SK-N-SH (cell line): ENCODE measurements around the gene COL2A1. TPM values are rescaled to one million over a fixed set of nuclear protein-coding genes. Genes with fewer than 3 reads are reported as not detected.

ENCODE experiments used
- CHD2 ChIP-seq: fragments of 150-350 bp; IDR thresholded peaks from 2 replicates; pipeline ENCODE4 v1.6.1; 2018; ENCODE audit warnings: low read length; ENCODE audit not compliant: partially characterized antibody
- ELF1 ChIP-seq: IDR thresholded peaks from 2 replicates; pipeline ENCODE4 v1.4.0; 2012
- EZH2phosphoT487 ChIP-seq: fragments of 200-600 bp; sonication (generic); IDR thresholded peaks from 2 replicates; pipeline ENCODE4 v1.6.1; 2017; ENCODE audit warnings: low read depth, mixed run types, mild to moderate bottlenecking, antibody characterized with exemption, moderate library complexity, borderline replicate concordance
- FOXM1 ChIP-seq: IDR thresholded peaks from 2 replicates; pipeline ENCODE4 v1.4.0; 2012; ENCODE audit warnings: low read depth, mild to moderate bottlenecking
- GABPA ChIP-seq: IDR thresholded peaks from 2 replicates; pipeline ENCODE4 v1.4.0; 2012; ENCODE audit warnings: low read depth, mild to moderate bottlenecking
- GATA2 ChIP-seq: sonication (generic); formaldehyde crosslinking; IDR thresholded peaks from 2 replicates; pipeline ENCODE4 v1.5.0; 2020; ENCODE audit warnings: mild to moderate bottlenecking, missing genetic modification reagents
- MEF2A ChIP-seq: IDR thresholded peaks from 2 replicates; pipeline ENCODE4 v1.4.0; 2012; ENCODE audit warnings: low read depth, borderline replicate concordance
- MXI1 ChIP-seq: IDR thresholded peaks from 2 replicates; pipeline ENCODE4 v1.6.1; 2012; ENCODE audit warnings: mild to moderate bottlenecking, low read depth, low read length, improper control_type of control experiment
- NRF1 ChIP-seq: IDR thresholded peaks from 2 replicates; pipeline ENCODE4 v1.6.1; 2012; ENCODE audit warnings: low read depth, mild to moderate bottlenecking, low read length
- RAD21 ChIP-seq: IDR thresholded peaks from 2 replicates; pipeline ENCODE4 v1.6.1; 2012; ENCODE audit warnings: mild to moderate bottlenecking, low read length
- RCOR1 ChIP-seq: fragments of 150-350 bp; IDR thresholded peaks from 2 replicates; pipeline ENCODE4 v1.6.1; 2017; ENCODE audit warnings: antibody characterized with exemption, low read length
- RXRA ChIP-seq: IDR thresholded peaks from 2 replicates; pipeline ENCODE4 v1.4.0; 2012; ENCODE audit warnings: low read depth, mild to moderate bottlenecking, borderline replicate concordance
- SIN3A ChIP-seq: IDR thresholded peaks from 2 replicates; pipeline ENCODE4 v1.6.1; 2012; ENCODE audit warnings: low read depth, mild to moderate bottlenecking, low read length, moderate library complexity, borderline replicate concordance
- SMC3 ChIP-seq: IDR thresholded peaks from 2 replicates; pipeline ENCODE4 v1.6.1; 2012; ENCODE audit warnings: low read depth, low read length, improper control_type of control experiment
- TCF12 ChIP-seq: IDR thresholded peaks from 2 replicates; pipeline ENCODE4 v1.4.0; 2012
- YY1 ChIP-seq: IDR thresholded peaks from 2 replicates; pipeline ENCODE4 v1.4.0; 2012; ENCODE audit warnings: low read depth, mild to moderate bottlenecking
- polyA plus RNA-seq, 3 experiments: library from polyadenylated mRNA; depleted of rRNA; stranded (reverse); fragments of >200 nt; gene quantifications; 2 replicates each; pipeline ENCODE4 v1.2.3, GENCODE V29; 2012
- TF ChIP-seq, protein P1 (sequence below): fragments of 150-350 bp; IDR thresholded peaks from 2 replicates; pipeline ENCODE4 v1.6.1; 2016; ENCODE audit warnings: mild to moderate bottlenecking, low read depth, low read length
- TF ChIP-seq, protein P2 (sequence below): IDR thresholded peaks from 2 replicates; pipeline ENCODE4 v1.4.0; 2012; ENCODE audit warnings: low read depth
- TF ChIP-seq, protein P3 (sequence below): IDR thresholded peaks from 2 replicates; pipeline ENCODE4 v1.4.0; 2012; ENCODE audit warnings: low read depth, borderline replicate concordance
- TF ChIP-seq, protein P4 (sequence below): IDR thresholded peaks from 2 replicates; pipeline ENCODE4 v1.4.0; 2012; ENCODE audit warnings: low read depth, borderline replicate concordance
- TF ChIP-seq, protein P5 (sequence below): fragments of 200-600 bp; sonication (generic); IDR thresholded peaks from 2 replicates; pipeline ENCODE4 v1.6.1; 2017; ENCODE audit warnings: antibody characterized with exemption, mild to moderate bottlenecking, moderate library complexity
- TF ChIP-seq, protein P6 (sequence below): IDR thresholded peaks from 2 replicates; pipeline ENCODE4; 2012

Gene COL2A1
- polyA plus RNA-seq, 1 of the 3 experiments (the other 2 are of a cell fraction) = 0.02 TPM

DNA sequence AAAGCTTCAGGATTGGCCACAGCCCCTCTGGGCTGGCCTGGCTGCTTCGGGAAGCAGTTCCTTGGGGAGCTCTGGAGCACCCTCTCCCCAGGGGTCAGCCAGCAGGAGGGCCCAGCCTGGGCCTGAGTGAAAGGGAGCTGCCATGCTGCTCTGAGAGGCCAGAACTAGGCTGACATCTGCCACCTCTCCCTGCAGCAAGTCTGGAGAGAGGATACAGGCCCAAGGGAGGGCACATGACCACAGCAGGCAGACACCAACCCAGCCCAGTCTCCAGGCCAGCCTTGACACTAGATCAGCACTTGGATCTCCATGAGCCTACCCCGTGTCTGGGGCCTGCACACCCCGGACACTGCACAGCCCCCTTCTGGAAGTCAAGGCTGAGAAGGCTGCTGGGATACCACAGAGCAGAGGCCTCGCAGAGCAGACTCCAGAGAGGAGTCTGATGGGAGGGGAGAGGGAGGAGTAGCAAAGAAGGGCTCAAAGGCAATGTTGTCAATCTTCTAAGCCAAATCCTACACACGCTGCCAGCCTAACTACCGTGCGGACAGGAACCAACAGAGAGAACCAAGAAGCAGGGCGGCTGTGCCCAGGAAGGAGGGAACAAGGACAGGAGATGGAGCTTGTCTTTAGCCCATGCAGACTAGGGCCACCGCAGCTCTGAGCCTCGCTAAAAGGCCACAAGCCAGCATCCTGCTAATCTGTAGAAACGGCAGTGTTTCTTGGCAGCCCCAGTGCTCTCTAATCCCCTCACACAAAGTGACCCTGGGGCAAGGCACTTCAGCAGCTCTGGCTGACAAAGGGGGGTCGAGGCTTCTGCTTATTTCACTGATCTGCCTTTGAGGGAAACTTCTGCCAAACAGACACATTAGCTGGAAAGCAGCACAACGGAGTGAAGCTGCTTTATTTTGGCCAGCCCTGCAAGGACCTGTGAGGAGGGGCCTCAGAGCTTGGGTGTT is 12.9 kb downstream of the COL2A1 start (continued):
- TF ChIP-seq, protein P1, sequence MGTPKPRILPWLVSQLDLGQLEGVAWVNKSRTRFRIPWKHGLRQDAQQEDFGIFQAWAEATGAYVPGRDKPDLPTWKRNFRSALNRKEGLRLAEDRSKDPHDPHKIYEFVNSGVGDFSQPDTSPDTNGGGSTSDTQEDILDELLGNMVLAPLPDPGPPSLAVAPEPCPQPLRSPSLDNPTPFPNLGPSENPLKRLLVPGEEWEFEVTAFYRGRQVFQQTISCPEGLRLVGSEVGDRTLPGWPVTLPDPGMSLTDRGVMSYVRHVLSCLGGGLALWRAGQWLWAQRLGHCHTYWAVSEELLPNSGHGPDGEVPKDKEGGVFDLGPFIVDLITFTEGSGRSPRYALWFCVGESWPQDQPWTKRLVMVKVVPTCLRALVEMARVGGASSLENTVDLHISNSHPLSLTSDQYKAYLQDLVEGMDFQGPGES = no peak
- TF ChIP-seq, protein P2, sequence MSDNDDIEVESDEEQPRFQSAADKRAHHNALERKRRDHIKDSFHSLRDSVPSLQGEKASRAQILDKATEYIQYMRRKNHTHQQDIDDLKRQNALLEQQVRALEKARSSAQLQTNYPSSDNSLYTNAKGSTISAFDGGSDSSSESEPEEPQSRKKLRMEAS = no peak
- TF ChIP-seq RAD21 (0 out of 2 replicates have a peak, but pooled peaks have one; percentile 8), ELF1 (no peak), CHD2 (peak; percentile 79), SMC3 (no peak; the same call in 1 of the 2 replicates), RCOR1 (peak; percentile 72), GABPA (no peak), EZH2phosphoT487 (no peak), MEF2A (no peak), MXI1 (peak; percentile 50; the same call in 1 of the 2 replicates), NRF1 (no peak), YY1 (no peak), SIN3A (no peak), TCF12 (no peak), FOXM1 (no peak), GATA2 (CRISPR knock-in tag) (peak; percentile 44), RXRA (no peak)
- TF ChIP-seq, protein P3, sequence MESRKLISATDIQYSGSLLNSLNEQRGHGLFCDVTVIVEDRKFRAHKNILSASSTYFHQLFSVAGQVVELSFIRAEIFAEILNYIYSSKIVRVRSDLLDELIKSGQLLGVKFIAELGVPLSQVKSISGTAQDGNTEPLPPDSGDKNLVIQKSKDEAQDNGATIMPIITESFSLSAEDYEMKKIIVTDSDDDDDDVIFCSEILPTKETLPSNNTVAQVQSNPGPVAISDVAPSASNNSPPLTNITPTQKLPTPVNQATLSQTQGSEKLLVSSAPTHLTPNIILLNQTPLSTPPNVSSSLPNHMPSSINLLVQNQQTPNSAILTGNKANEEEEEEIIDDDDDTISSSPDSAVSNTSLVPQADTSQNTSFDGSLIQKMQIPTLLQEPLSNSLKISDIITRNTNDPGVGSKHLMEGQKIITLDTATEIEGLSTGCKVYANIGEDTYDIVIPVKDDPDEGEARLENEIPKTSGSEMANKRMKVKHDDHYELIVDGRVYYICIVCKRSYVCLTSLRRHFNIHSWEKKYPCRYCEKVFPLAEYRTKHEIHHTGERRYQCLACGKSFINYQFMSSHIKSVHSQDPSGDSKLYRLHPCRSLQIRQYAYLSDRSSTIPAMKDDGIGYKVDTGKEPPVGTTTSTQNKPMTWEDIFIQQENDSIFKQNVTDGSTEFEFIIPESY = no peak
- TF ChIP-seq, protein P4, sequence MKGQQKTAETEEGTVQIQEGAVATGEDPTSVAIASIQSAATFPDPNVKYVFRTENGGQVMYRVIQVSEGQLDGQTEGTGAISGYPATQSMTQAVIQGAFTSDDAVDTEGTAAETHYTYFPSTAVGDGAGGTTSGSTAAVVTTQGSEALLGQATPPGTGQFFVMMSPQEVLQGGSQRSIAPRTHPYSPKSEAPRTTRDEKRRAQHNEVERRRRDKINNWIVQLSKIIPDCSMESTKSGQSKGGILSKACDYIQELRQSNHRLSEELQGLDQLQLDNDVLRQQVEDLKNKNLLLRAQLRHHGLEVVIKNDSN = no peak
- TF ChIP-seq, protein P5, sequence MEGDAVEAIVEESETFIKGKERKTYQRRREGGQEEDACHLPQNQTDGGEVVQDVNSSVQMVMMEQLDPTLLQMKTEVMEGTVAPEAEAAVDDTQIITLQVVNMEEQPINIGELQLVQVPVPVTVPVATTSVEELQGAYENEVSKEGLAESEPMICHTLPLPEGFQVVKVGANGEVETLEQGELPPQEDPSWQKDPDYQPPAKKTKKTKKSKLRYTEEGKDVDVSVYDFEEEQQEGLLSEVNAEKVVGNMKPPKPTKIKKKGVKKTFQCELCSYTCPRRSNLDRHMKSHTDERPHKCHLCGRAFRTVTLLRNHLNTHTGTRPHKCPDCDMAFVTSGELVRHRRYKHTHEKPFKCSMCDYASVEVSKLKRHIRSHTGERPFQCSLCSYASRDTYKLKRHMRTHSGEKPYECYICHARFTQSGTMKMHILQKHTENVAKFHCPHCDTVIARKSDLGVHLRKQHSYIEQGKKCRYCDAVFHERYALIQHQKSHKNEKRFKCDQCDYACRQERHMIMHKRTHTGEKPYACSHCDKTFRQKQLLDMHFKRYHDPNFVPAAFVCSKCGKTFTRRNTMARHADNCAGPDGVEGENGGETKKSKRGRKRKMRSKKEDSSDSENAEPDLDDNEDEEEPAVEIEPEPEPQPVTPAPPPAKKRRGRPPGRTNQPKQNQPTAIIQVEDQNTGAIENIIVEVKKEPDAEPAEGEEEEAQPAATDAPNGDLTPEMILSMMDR = no peak
- TF ChIP-seq, protein P6, sequence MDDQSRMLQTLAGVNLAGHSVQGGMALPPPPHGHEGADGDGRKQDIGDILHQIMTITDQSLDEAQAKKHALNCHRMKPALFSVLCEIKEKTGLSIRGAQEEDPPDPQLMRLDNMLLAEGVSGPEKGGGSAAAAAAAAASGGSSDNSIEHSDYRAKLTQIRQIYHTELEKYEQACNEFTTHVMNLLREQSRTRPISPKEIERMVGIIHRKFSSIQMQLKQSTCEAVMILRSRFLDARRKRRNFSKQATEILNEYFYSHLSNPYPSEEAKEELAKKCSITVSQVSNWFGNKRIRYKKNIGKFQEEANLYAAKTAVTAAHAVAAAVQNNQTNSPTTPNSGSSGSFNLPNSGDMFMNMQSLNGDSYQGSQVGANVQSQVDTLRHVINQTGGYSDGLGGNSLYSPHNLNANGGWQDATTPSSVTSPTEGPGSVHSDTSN = no peak
- TF ChIP-seq, all 33 proteins: peak for 7
